Keratinocyte (primary cell): ENCODE data around the gene HEBP2. TPM values are rescaled to one million over a fixed set of nuclear protein-coding genes. Genes with fewer than 3 reads are reported as not detected.

Experiments used
- DNase-seq: peaks from one replicate; pipeline ENCODE4 v3.0.0-alpha.2; 2011; ENCODE audit warnings: low read depth, missing footprints, low spot score
- FAIRE-seq: peaks from 2 replicates; lab custom pipeline; 2011; peaks lifted over from hg19 to GRCh38; lab: Jason Lieb, UNC
- H2AFZ ChIP-seq: 2 replicates; pipeline ENCODE4 v1.6.0; 2012; ENCODE audit warnings: low read length, control low read depth, inconsistent platforms; ENCODE audit not compliant: control insufficient read depth
- H3K27ac ChIP-seq: 2 replicates; pipeline ENCODE4 v1.5.1; 2011; ENCODE audit warnings: low read length; ENCODE audit not compliant: control insufficient read depth, insufficient read depth
- H3K27me3 ChIP-seq: 3 replicates; pipeline ENCODE4 v1.6.0; 2011; ENCODE audit warnings: low read length; ENCODE audit not compliant: control insufficient read depth, insufficient read depth; ENCODE audit errors: extremely low read depth
- H3K36me3 ChIP-seq, 2 experiments: 2 replicates in 1 of 2; 3 replicates in 1 of 2; pipeline ENCODE4 v1.5.1; 2011; ENCODE audit warnings: low read length in 2 of 2, mild to moderate bottlenecking in 1 of 2; ENCODE audit not compliant: control insufficient read depth in 2 of 2, insufficient read depth in 2 of 2; ENCODE audit errors: extremely low read depth in 1 of 2
- H3K4me1 ChIP-seq: 3 replicates; pipeline ENCODE4 v1.5.1; 2011; ENCODE audit warnings: low read length; ENCODE audit not compliant: control insufficient read depth, insufficient read depth; ENCODE audit errors: extremely low read depth
- H3K4me2 ChIP-seq: 3 replicates; pipeline ENCODE4 v1.6.0; 2011; ENCODE audit warnings: low read depth, low read length; ENCODE audit not compliant: control insufficient read depth, insufficient read depth; ENCODE audit errors: extremely low read depth
- H3K4me3 ChIP-seq, 3 experiments: fragments of 200-600 bp in 1 of 3; sonication (generic) in 1 of 3; 2 replicates in 2 of 3; 3 replicates in 1 of 3; pipeline ENCODE4 v1.5.1; 2011 to 2016; ENCODE audit warnings: low read length in 3 of 3, mild to moderate bottlenecking in 3 of 3, control low read depth in 2 of 3, inconsistent platforms in 1 of 3, low read depth in 1 of 3, mixed read lengths in 1 of 3, mixed run types in 1 of 3, moderate library complexity in 1 of 3; ENCODE audit not compliant: control insufficient read depth in 2 of 3, insufficient read depth in 2 of 3; ENCODE audit errors: extremely low read depth in 1 of 3
- H3K79me2 ChIP-seq: 2 replicates; pipeline ENCODE4 v1.6.0; 2012; ENCODE audit warnings: low read length; ENCODE audit not compliant: control insufficient read depth, insufficient read depth
- H3K9ac ChIP-seq: 3 replicates; pipeline ENCODE4 v1.6.0; 2011; ENCODE audit warnings: low read length; ENCODE audit not compliant: control insufficient read depth, insufficient read depth; ENCODE audit errors: extremely low read depth
- H3K9me1 ChIP-seq: 3 replicates; pipeline ENCODE4 v1.6.0; 2011; ENCODE audit warnings: low read length; ENCODE audit not compliant: control insufficient read depth, insufficient read depth; ENCODE audit errors: extremely low read depth
- H3K9me3 ChIP-seq: 2 replicates; pipeline ENCODE4 v1.5.1; 2012; ENCODE audit warnings: low read depth, low read length; ENCODE audit not compliant: control insufficient read depth
- H4K20me1 ChIP-seq: 3 replicates; pipeline ENCODE4 v1.6.0; 2011; ENCODE audit warnings: low read length; ENCODE audit not compliant: control insufficient read depth, insufficient read depth; ENCODE audit errors: extremely low read depth
- CTCF ChIP-seq, 3 experiments: IDR thresholded peaks in 1 of 3; conservative IDR thresholded peaks in 1 of 3; optimal IDR thresholded peaks in 1 of 3; 2 replicates in 2 of 3; 3 replicates in 1 of 3; pipeline versions ENCODE3 to v1.5.1; 2011; ENCODE audit warnings: low read length in 3 of 3, mild to moderate bottlenecking in 3 of 3, moderate library complexity in 2 of 3, control low read depth in 1 of 3, inconsistent platforms in 1 of 3; ENCODE audit not compliant: insufficient read depth in 2 of 3; ENCODE audit errors: extremely low read depth in 1 of 3
- EZH2 ChIP-seq: IDR thresholded peaks from one replicate; pipeline ENCODE4 v1.6.1; 2012; ENCODE audit warnings: inconsistent platforms, mild to moderate bottlenecking, low read length, moderate library complexity
- dilution Hi-C: fragments of 300-500 bp; cut with MboI; formaldehyde crosslinking; loops from one replicate; pipeline ENCODE4 v1.7.0; 2020; ENCODE audit warnings: low sequenced_read_pairs; ENCODE audit not compliant: extremely low pct_ligation_motif_present
- polyA plus RNA-seq, 5 experiments: library from polyadenylated mRNA; depleted of rRNA in 3 of 5; stranded (reverse) in 3 of 5; stranded (forward) in 1 of 5; unstranded in 1 of 5; fragments of >200 nt; gene quantifications; 1 replicate in 1 of 5; 2 replicates in 3 of 5; 3 replicates in 1 of 5; pipeline versions ENCODE4 v1.2.1 to v1.2.3, GENCODE V29; 2011 to 2012; ENCODE audit warnings: missing spikeins in 2 of 5, low read depth in 1 of 5, low replicate concordance in 1 of 5

Gene HEBP2
- polyA plus RNA-seq, 1 donor (not counting 4 experiments of a cell fraction or from before 2014, with no cell fraction given): 41.9 TPM

DNA sequence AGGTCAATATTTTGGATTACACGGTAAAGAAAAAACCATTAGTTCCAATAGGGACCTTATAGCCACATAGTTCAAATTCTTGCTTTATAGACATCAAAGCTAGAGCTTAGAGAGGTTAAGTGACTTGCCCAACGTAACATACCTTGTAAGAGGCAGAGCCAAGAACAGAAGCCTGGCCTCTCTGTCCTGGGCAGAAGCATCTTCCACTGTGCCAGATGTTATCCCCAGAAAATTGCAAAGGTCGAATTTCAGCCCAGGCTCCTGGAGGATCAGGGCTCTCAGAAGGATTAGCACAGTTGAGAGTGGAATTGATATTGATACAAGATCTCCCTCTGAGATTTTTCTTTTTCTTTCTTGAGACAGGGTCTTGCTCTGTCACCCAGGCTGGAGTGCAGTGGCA is 20.2 kb upstream of the HEBP2 start:
- dilution Hi-C loops: no loop called here
- H3K4me1 ChIP-seq: no peaks in the 10 kb centered on the region
- DNase-seq (no peak), FAIRE-seq (no peak)
- H2AFZ ChIP-seq: no peak overlapping the region
- no peaks in the 10 kb centered on the region for H3K9me3 ChIP-seq
- H3K27ac ChIP-seq: no peak overlapping the region
- no peaks in the 10 kb centered on the region for H4K20me1 ChIP-seq
- H3K4me2 ChIP-seq: no peak overlapping the region
- no peaks in the 10 kb centered on the region for H3K9me1 ChIP-seq
- no peaks in the 10 kb centered on the region for H3K36me3 ChIP-seq
- TF ChIP-seq CTCF (optimal IDR thresholded peaks at IDR 0.05 in 1 of 3, IDR thresholded peaks at IDR 0.05 in 1 of 3, conservative IDR thresholded peaks at IDR 0.05 in 1 of 3; ENCODE audit: extremely low read depth in 1 of 3, insufficient read depth in 2 of 3, low read length in 3 of 3) (no peak), EZH2 (no peak)
- no peak overlapping the region for H3K4me3 ChIP-seq
- no peaks in the 10 kb centered on the region for H3K79me2 ChIP-seq
- no peak overlapping the region for H3K9ac ChIP-seq
- no peaks in the 10 kb centered on the region for H3K27me3 ChIP-seq

DNA sequence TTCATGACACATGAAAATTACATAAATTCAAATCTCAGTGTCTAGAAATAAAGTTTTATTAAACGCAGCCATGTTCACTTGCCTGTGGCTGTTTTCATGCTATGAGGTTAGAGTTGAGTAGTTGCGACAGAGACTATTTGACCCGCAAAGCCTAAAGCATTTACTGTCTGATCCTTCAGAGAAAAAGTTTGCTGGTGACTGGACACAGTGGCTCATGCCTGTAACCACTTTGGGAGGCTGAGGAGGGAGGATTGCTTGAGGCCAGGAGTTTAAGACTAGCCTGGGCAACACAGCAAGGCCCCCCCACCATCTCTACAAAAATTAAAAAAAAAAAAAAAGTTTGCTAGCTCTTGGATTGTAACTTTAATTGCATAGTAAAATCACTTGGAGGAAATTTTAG is 17.1 kb upstream of the HEBP2 start:
- Histone ChIP-seq H3K79me2 (no peaks in the 10 kb centered on the region), H3K4me1 (no peaks in the 10 kb centered on the region), H3K36me3 (no peaks in the 10 kb centered on the region), H4K20me1 (no peaks in the 10 kb centered on the region), H3K9me3 (no peaks in the 10 kb centered on the region), H3K9me1 (no peaks in the 10 kb centered on the region), H2AFZ (no peak overlapping the region), H3K4me3 (no peak overlapping the region), H3K27me3 (no peaks in the 10 kb centered on the region), H3K9ac (no peak overlapping the region), H3K27ac (no peak overlapping the region), H3K4me2 (no peak overlapping the region)
- DNase-seq (no peak), FAIRE-seq (no peak)
- dilution Hi-C loops: no loop called here
- TF ChIP-seq EZH2: no peak
- no peak for TF ChIP-seq CTCF (optimal IDR thresholded peaks at IDR 0.05 in 1 of 3, IDR thresholded peaks at IDR 0.05 in 1 of 3, conservative IDR thresholded peaks at IDR 0.05 in 1 of 3; ENCODE audit: extremely low read depth in 1 of 3, insufficient read depth in 2 of 3, low read length in 3 of 3)
